Smooth muscle cell (in vitro differentiated cells): ENCODE measurements around the gene SORL1. TPM values are rescaled to one million over a fixed set of nuclear protein-coding genes. Genes with fewer than 3 reads are reported as not detected.

Source experiments
- DNase-seq: peaks from one replicate; lab custom pipeline; 2025; ENCODE audit not compliant: unreplicated experiment; lab: John Stamatoyannopoulos, UW
- H2AFZ ChIP-seq: fragments of 200-600 bp; sonication (generic); 2 replicates; pipeline ENCODE4 v1.6.0; 2016; ENCODE audit warnings: antibody characterized with exemption, low read depth, mild to moderate bottlenecking
- H3F3A ChIP-seq: fragments of 200-600 bp; sonication (generic); 2 replicates; pipeline ENCODE4 v1.6.0; 2017; ENCODE audit warnings: antibody characterized with exemption, low read depth
- H3K27ac ChIP-seq: fragments of 200-600 bp; sonication (generic); 2 replicates; pipeline ENCODE4 v1.5.1; 2016; ENCODE audit warnings: low read depth, mild to moderate bottlenecking
- H3K27me3 ChIP-seq: fragments of 200-600 bp; sonication (generic); 2 replicates; pipeline ENCODE4 v1.6.1; 2016; ENCODE audit warnings: low read depth, mild to moderate bottlenecking
- H3K36me3 ChIP-seq: fragments of 200-600 bp; sonication (generic); 2 replicates; pipeline ENCODE4 v1.5.1; 2016; ENCODE audit warnings: low read depth
- H3K4me1 ChIP-seq: fragments of 200-600 bp; sonication (generic); 2 replicates; pipeline ENCODE4 v1.5.1; 2016; ENCODE audit warnings: low read depth
- H3K4me2 ChIP-seq: fragments of 200-600 bp; sonication (generic); 2 replicates; pipeline ENCODE4 v1.6.0; 2016; ENCODE audit warnings: mild to moderate bottlenecking
- H3K4me3 ChIP-seq: fragments of 200-600 bp; sonication (generic); 2 replicates; pipeline ENCODE4 v1.5.1; 2016; ENCODE audit warnings: mild to moderate bottlenecking
- H3K79me2 ChIP-seq: fragments of 200-600 bp; sonication (generic); 2 replicates; pipeline ENCODE4 v1.6.0; 2016; ENCODE audit warnings: low read depth, mild to moderate bottlenecking
- H3K9ac ChIP-seq: fragments of 200-600 bp; sonication (generic); 2 replicates; pipeline ENCODE4 v1.6.0; 2016; ENCODE audit warnings: low read depth
- H3K9me3 ChIP-seq: fragments of 200-600 bp; sonication (generic); replicated peaks from 2 replicates; pipeline ENCODE4 v1.5.1; 2016; ENCODE audit warnings: low read depth
- H4K20me1 ChIP-seq: fragments of 200-600 bp; sonication (generic); 2 replicates; pipeline ENCODE4 v1.6.0; 2016; ENCODE audit warnings: low read depth
- CTCF ChIP-seq: fragments of 200-600 bp; sonication (generic); IDR thresholded peaks from 2 replicates; pipeline ENCODE4 v1.5.1; 2017; ENCODE audit warnings: borderline replicate concordance, mild to moderate bottlenecking, antibody characterized with exemption; ENCODE audit not compliant: insufficient read depth, poor library complexity, severe bottlenecking
- WGBS: methylation state at CpG from one replicate; pipeline ENCODE4 v1.1.7; 2016; ENCODE audit warnings: low lambda C conversion rate; 5-methylcytosine and 5-hydroxymethylcytosine counted together
- polyA plus RNA-seq: library from polyadenylated mRNA; unstranded; fragments of >200 nt; fragmentation: Nextera tagmentation; extraction: Ambion mirVana; gene quantifications from 2 replicates; pipeline ENCODE4 v1.2.1, GENCODE V29; 2016
- total RNA-seq: library from RNA; depleted of rRNA; stranded (reverse); fragments of >200 nt; gene quantifications from 2 replicates; pipeline ENCODE4 v1.2.3, GENCODE V29; 2014

Gene SORL1
- total and polyA plus RNA-seq, 2 experiments from 2014 or later = 1.2 to 5.8 TPM

- TF ChIP-seq CTCF = no peak
- H3K4me1 ChIP-seq = peaks cover 4% of the 10 kb centered on the region
- H3K4me3 ChIP-seq = no peak overlapping the region
- no peaks in the 10 kb centered on the region for H3F3A ChIP-seq
- H3K27me3 ChIP-seq = no peaks in the 10 kb centered on the region
- no peaks in the 10 kb centered on the region for H3K36me3 ChIP-seq
- H3K79me2 ChIP-seq = no peaks in the 10 kb centered on the region
- no peaks in the 10 kb centered on the region for H4K20me1 ChIP-seq
- no peak overlapping the region for H3K27ac ChIP-seq
- 100% methylated on average over 2 of the region's 2 CpGs for WGBS
- no peak overlapping the region for H3K9ac ChIP-seq
- no peak for DNase-seq
- no peak overlapping the region for H2AFZ ChIP-seq
- no peaks in the 10 kb centered on the region for H3K9me3 ChIP-seq
- H3K4me2 ChIP-seq = no peak overlapping the region
Measured at GRCh38 chr11:121489823-121490222, 37.7 kb downstream of the SORL1 start.

- H2AFZ ChIP-seq = no peak overlapping the region
- no peaks in the 10 kb centered on the region for H3K36me3 ChIP-seq
- H3K27me3 ChIP-seq = no peaks in the 10 kb centered on the region
- H3K9ac ChIP-seq = no peak overlapping the region
- H3K9me3 ChIP-seq = no peaks in the 10 kb centered on the region
- H3K27ac ChIP-seq = no peak overlapping the region
- WGBS = 72% methylated on average over 7 of the region's 7 CpGs
- no peak for DNase-seq
- no peak overlapping the region for H3K4me2 ChIP-seq
- no peaks in the 10 kb centered on the region for H4K20me1 ChIP-seq
- no peaks in the 10 kb centered on the region for H3K79me2 ChIP-seq
- H3K4me3 ChIP-seq = no peak overlapping the region
- H3K4me1 ChIP-seq = peaks cover 25% of the 10 kb centered on the region
- no peaks in the 10 kb centered on the region for H3F3A ChIP-seq
- no peak for TF ChIP-seq CTCF
Measured at GRCh38 chr11:121494355-121495099, 42.4 kb downstream of the SORL1 start.

GRCh38 chr11:121497176-121497998 lies 45.3 kb downstream of the SORL1 start:
- H3K27ac ChIP-seq = no peak overlapping the region
- no peak overlapping the region for H2AFZ ChIP-seq
- H4K20me1 ChIP-seq = no peaks in the 10 kb centered on the region
- no peaks in the 10 kb centered on the region for H3K36me3 ChIP-seq
- no peaks in the 10 kb centered on the region for H3K79me2 ChIP-seq
- DNase-seq = no peak
- peaks cover 29% of the 10 kb centered on the region for H3K4me1 ChIP-seq
- no peak for TF ChIP-seq CTCF
- H3K9ac ChIP-seq = no peak overlapping the region
- H3F3A ChIP-seq = no peaks in the 10 kb centered on the region
- no peaks in the 10 kb centered on the region for H3K27me3 ChIP-seq
- no peak overlapping the region for H3K4me2 ChIP-seq
- no peak overlapping the region for H3K4me3 ChIP-seq
- no peaks in the 10 kb centered on the region for H3K9me3 ChIP-seq
- WGBS = 83% methylated on average over 5 of the region's 5 CpGs
